ENCODE measurements around the gene CYB561A3.

The CYB561A3 gene

DNA sequence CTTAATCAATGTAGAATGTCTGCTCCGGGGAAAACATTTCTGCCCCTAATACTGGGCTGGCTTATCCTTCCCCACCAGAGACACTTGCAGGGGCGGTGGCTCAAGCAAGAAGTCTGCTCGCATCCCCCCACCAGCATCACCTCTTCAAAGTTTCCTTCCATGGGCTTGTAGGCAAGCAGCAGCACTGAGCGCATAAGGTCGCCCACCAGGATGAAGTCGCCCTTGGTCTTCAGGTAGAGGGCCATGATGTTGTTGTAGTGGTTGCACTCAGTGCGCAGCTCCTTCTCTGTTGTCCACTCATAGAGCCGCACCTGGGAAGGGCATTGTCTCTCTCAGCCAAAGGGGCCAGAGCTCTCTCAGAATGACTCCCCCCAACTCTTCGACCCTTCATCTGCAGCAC is 58.0 kb downstream of the CYB561A3 start:
- Mint-ChIP-seq H3K27ac (no peak overlapping the region), H3K4me1 (peaks cover 10% of the 10 kb centered on the region), H3K9me3 (no peaks in the 10 kb centered on the region), H3K27me3 (ENCODE audit: low read depth, poor library complexity) (no peaks in the 10 kb centered on the region), H3K4me3 (no peak overlapping the region), H3K36me3 (ENCODE audit: low read depth) (peaks cover 44% of the 10 kb centered on the region)
- TF ChIP-seq CTCF (IDR thresholded peaks at IDR 0.05) = no peak
- DNase-seq = no peak

DNA sequence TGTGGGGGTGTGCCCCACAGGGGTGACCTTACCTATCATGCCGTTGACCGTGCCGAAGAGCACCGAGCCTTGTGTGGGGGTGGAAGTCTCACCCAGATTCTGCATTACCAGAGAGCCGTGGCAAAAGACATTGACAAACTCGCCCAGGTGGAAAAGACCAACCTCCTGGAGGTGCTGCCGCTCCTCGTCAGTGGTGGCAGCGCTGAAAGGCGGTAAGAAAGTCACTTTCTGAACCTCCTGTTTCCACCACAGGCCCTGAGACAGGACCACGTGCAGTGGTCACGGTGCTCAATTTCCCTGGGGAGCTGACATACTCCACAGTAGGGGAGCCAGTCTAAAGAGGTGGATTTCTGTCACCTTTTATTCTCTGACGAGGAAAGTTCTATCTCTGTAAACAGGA is 59.1 kb downstream of the CYB561A3 start:
- H3K9me3 Mint-ChIP-seq = no peaks in the 10 kb centered on the region
- peaks cover 56% of the 10 kb centered on the region for H3K36me3 Mint-ChIP-seq (ENCODE audit: low read depth)
- TF ChIP-seq CTCF (IDR thresholded peaks at IDR 0.05) = no peak
- no peak for DNase-seq
- H3K27me3 Mint-ChIP-seq (ENCODE audit: low read depth, poor library complexity) = no peaks in the 10 kb centered on the region
- no peak overlapping the region for H3K4me3 Mint-ChIP-seq
- H3K4me1 Mint-ChIP-seq = peaks cover 21% of the 10 kb centered on the region
- peak overlapping the region; percentile 50 for H3K27ac Mint-ChIP-seq
